Renal cortex interstitium (tissue), 15 donors: ENCODE data around the gene COQ3. TPM values are rescaled to one million over a fixed set of nuclear protein-coding genes. Genes with fewer than 3 reads are reported as not detected.

ENCODE experiments used
- DNase-seq, 11 donors: peaks; one replicate each; pipeline ENCODE4 v3.0.0-alpha.2; 2013; ENCODE audit warnings: low read depth in 9 of 11, low spot score in 4 of 11; ENCODE audit errors: extremely low read depth in 1 of 11
- long read RNA-seq, 16 experiments: transcript quantifications; one replicate each; lab custom pipeline, GENCODE V29; 2026
- polyA plus RNA-seq, 3 donors: library from polyadenylated mRNA; unstranded; fragments of 120-200 nt; gene quantifications; one replicate each; pipeline ENCODE4 v1.2.1, GENCODE V29; 2013; ENCODE audit not compliant: insufficient read length in 3 of 3

Gene COQ3, protein sequence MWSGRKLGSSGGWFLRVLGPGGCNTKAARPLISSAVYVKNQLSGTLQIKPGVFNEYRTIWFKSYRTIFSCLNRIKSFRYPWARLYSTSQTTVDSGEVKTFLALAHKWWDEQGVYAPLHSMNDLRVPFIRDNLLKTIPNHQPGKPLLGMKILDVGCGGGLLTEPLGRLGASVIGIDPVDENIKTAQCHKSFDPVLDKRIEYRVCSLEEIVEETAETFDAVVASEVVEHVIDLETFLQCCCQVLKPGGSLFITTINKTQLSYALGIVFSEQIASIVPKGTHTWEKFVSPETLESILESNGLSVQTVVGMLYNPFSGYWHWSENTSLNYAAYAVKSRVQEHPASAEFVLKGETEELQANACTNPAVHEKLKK
- polyA plus RNA-seq, result 10 to 100 TPM; 10.5 to 14.4 (median 12.1) TPM
- long read RNA-seq, donor 1, transcript COQ3-201 (7 exons, 1,335 nt), result major isoform, 6 of 7 reads
- long read RNA-seq, donor 1, partial matches to known transcripts, result 0 of 7 reads
- long read RNA-seq, donor 1, other reads (novel, unspliced or antisense), result 0 of 7 reads
- long read RNA-seq, donor 2, partial matches to known transcripts, result 0 of 3 reads
- long read RNA-seq, donor 2, other reads (novel, unspliced or antisense), result 0 of 3 reads
- long read RNA-seq, donor 3, transcript COQ3-201 (7 exons, 1,335 nt), result major isoform, 8 of 8 reads
- long read RNA-seq, donor 3, partial matches to known transcripts, result 0 of 8 reads
- long read RNA-seq, donor 3, other reads (novel, unspliced or antisense), result 0 of 8 reads
- long read RNA-seq, donor 4, transcript COQ3-201 (7 exons, 1,335 nt), result major isoform, 5 of 5 reads
- long read RNA-seq, donor 4, partial matches to known transcripts, result 0 of 5 reads
- long read RNA-seq, donor 4, other reads (novel, unspliced or antisense), result 0 of 5 reads
- long read RNA-seq, donor 5, result 0 reads
- long read RNA-seq, donor 6, transcript COQ3-201 (7 exons, 1,335 nt), result major isoform, 7 of 7 reads
- long read RNA-seq, donor 6, partial matches to known transcripts, result 0 of 7 reads
- long read RNA-seq, donor 6, other reads (novel, unspliced or antisense), result 0 of 7 reads
- long read RNA-seq, donor 7, partial matches to known transcripts, result 0 of 2 reads
- long read RNA-seq, donor 7, other reads (novel, unspliced or antisense), result 0 of 2 reads
- long read RNA-seq, donor 8, result 0 reads
- long read RNA-seq, donor 9, partial matches to known transcripts, result 0 of 3 reads
- long read RNA-seq, donor 9, other reads (novel, unspliced or antisense), result 0 of 3 reads
- long read RNA-seq, donor 10, transcript COQ3-201 (7 exons, 1,335 nt), result major isoform, 7 of 7 reads
- long read RNA-seq, donor 10, partial matches to known transcripts, result 0 of 7 reads
- long read RNA-seq, donor 10, other reads (novel, unspliced or antisense), result 0 of 7 reads
- long read RNA-seq, donor 11, transcript COQ3-201 (7 exons, 1,335 nt), result major isoform, 10 of 10 reads
- long read RNA-seq, donor 11, partial matches to known transcripts, result 0 of 10 reads
- long read RNA-seq, donor 11, other reads (novel, unspliced or antisense), result 0 of 10 reads
- long read RNA-seq, donor 12, partial matches to known transcripts, result 0 of 3 reads
- long read RNA-seq, donor 12, other reads (novel, unspliced or antisense), result 0 of 3 reads
- long read RNA-seq, donor 13, result 0 reads
- long read RNA-seq, donor 14, partial matches to known transcripts, result 0 of 4 reads
- long read RNA-seq, donor 14, other reads (novel, unspliced or antisense), result 0 of 4 reads
- long read RNA-seq, donor 15, partial matches to known transcripts, result 0 of 2 reads
- long read RNA-seq, donor 15, other reads (novel, unspliced or antisense), result 0 of 2 reads
- long read RNA-seq, donor 16, transcript COQ3-201 (7 exons, 1,335 nt), result major isoform, 15 of 20 reads
- long read RNA-seq, donor 16, partial matches to known transcripts, result 5 of 20 reads
- long read RNA-seq, donor 16, other reads (novel, unspliced or antisense), result 0 of 20 reads

DNA sequence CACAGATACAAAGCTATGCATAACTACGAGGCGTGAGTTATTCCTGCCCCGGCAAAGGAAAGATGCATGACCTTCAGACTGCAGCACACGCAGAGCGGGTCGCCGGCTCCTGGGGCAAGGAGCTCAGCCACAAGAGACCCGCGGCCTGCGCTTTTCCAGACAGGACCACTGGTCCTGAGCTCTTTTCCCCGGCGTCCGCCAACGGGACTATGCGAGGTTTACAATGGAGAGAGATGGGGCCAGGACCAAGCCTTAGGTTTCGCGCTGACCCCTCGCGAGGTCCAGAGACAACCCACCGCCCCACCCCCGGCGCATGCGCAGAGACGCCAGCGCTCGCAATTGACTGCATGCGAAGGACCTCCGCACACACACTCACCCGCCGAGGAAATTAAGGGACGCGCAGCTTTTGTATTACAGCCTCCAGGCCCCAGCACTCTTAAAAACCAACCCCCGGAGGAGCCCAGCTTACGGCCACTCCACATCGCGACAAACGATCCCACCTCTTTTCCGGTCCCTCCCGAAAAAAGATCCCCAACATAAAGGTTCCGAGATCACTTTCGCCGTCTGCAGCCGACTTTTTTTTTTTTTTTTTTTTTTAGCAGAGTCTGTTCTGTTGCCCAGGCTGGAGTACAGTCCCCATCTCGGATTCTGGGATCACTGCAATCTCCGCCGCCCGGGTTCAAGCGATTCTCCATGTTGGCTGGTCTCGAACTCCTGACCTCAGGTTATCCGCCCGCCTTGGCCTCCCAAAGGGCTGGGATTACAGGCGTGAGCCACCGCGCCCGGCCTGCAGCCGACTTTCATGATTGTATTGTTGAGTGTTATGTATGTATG lies at the start of gene COQ3:
Gene COQ3 (minus strand): TSS at position 498 of the 834 bp plus-strand sequence. CDS start 16 bp downstream, at position 482.
- peak; percentile 57 to 80 (median 69) for DNase-seq

DNA sequence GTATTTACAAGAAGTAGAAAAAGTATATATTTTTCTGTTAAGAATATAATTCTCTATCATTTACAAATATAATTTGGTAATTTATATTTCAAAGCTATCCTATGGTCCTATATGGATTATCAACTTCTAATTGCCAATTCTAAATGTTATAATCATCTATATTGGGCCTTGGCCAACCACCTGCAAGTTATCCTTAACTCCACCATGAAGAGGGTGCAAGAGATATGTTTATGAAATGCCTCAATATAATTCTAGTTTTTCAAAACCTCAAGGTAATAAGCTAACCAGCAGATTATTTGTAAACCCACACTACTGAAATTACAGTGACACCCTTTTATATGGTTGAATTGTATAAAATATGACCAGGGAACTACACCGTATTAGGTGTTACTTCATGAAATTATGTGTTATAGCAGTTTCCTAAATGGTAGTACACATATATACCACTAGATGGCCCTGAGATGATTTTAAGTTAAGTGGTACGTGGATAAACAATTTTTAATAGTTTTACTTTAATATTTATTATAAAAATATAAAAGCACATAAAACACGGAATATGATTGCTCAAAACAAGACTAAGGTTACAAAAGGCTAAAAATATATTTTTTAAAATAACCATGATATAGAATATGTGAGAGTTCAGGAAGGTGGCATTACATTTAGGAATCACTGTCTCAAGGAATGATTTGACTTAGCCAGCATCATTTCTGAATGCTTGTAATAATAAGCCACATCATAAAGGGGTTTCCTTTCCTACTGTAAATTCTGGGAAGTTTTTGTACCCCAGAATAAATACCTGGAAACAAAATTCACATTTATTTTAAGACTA lies 40.9 kb upstream of the COQ3 start:
- no peak for DNase-seq

DNA sequence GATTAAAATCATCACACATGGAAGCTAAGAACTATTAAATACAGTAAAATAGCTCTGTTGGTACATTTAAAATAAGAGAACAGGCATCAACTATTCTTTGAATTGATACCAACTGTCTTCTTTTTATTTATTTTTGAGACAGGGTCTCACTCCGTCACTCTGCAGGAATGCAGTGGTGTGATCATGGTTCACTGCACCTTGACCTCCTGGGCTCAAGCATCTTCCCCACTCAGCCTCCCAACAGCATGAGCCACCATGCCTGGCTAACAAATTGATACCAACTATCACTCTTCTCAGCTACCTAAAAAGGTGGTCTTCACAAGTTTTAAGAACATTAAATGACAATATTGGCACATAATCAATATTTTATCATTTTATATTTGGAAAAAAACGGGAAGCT lies 38.9 kb upstream of the COQ3 start:
- peak in 5 of 11 donors; percentile 9 to 40 (median 20) for DNase-seq

DNA sequence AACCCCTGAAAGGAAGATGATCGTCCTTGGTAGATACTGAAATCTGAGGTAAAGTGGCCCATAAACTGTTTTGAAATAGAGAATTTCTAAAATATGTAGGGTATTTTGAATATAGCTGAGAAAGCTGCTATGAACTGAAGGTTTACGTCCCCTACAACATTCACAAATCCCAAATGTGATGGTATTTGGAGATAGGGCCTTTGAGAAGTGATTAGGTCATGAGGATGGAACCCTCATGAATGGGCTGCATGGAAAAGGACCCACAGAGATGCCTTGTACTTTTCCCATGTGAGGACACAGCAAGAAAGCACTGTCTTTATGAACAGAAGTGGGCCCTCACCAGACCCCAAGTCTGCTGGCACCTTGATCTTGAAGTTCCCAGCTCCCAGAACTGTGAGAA lies 37.9 kb upstream of the COQ3 start:
- DNase-seq, result no peak

DNA sequence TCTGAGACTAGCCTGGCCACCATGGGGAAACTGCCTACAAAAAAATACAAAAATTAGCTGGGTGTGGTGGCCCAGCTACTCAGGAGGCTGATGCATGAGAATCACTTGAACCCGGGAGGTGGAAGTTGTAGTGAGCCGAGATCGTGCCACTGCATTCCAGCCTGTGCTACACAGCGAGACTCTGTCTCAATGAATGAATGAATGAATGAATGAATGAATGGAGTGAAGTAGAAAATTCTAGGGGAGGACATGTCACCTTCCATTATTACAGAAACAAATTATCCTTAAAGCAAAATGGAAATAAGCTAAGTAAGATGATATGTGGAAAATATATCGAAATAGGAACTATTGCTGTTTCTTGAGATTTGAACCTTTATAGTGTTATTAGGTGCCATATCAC lies 34.0 kb upstream of the COQ3 start:
- DNase-seq, result no peak

DNA sequence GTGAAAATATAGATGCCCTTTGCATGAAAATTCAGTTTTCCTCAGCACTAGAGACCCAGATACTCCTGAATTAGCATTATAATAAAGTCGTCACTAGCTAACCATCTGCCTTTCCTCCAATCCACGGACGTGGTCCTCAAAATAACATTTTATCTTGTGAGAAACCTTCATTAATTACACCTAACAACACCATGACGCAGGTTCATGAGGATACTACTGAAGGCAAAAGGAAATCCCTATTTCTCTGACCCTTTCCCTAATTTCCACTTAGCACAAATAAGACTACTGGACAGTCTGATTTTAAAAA lies 32.4 kb upstream of the COQ3 start:
- no peak for DNase-seq

DNA sequence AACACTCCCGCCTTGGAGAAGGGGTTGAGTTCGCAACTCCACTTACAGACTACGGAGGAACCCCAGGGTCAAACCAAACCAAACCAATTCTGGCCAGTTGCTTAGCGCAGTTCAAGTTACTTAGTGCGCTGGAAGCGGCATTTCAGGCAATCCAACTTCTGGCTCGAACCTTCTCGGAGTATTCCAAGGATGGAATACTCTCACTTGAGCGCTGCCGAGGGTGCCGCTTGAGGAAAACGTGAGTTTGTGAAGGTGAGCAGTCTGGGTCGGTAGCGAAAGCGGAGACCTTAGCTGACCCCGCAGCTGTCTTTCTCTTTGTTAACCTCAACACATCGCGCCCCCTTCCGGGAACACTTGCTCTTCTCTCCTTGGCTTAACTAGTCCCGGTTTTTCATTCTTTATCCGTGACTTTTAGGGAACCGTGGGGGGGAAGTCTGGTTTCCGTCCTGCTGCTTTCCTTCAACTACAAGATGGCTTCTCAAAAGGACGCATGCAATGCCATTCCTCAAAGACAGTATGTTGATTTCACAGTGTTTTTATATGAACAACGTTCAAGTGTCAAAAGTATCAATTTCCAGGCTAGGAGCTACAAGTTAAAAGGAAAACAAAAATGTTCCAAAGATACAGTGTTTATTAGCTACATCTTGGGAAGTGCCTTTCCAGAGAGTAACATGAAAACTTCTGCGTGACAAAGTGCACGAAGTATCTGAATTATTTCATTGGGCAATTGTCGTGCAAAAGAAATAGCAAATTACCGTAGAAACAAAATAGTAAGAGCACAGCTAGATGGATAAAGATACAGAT lies 31.9 kb upstream of the COQ3 start:
- peak; percentile 75 to 90 (median 84) for DNase-seq

DNA sequence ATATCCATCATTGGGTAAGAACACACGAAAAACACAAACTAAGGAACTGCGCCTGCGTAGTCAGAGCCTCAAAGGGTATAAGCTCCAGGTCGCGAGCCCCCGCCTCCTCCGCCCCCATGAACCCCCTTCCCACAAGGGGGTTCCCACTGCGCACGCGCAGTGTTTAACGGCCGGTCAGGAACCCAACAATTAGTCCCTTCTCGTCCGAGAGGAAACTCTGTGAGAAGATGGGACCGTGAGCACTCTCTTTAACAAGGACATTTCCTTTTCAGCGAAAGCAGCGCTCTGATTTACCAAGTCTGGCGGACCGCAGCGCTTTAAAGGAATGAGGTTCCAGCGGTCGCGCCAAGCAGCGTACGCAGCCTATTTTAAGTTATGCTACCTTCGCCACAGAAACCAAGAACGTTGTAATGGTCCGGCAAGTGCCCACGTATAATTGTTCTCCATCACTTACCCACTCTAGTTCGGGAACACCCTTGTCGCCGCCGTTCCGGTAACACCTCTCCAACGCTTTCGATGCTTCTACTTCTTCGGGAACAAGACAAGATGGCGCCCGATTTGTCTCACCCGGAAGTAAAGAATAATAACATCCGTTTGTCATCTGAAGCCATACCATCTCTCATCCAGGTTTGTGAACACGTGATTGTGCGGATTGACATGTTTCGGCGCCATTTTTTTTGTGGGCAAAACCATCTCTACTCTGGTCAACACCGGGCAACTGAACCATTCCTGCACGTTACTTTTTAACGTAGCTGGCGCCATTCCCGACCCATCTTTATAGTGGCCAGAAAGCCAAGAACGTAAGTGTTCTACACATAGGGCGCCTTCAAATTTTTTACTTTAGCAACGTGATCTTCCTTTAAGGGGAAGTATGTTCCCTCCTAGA lies 31.0 kb upstream of the COQ3 start, which contains the start of gene PNISR:
Gene PNISR (minus strand): TSS at position 548 of the 886 bp plus-strand sequence. CDS start 10,649 bp downstream, outside the sequence.
- DNase-seq, result peak; percentile 91 to 99 (median 98)

DNA sequence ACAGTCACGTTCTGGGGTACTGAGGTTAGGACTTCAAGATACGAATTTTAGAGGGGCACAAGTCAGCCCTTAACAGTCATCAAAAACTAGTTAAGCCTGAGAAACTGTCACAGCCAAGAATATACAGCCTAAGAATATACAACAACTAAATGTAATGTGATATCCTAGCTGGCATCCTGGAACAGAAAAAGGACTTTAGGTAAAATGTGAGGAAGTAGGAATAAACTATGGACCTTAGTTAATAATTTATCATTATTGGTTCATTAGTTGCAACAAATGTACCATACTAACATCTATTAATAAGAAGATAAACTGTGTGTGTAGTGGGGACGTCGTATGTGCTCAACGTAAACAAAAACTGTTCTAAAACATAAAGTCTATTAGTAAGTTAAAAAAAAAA lies 30.0 kb upstream of the COQ3 start:
- no peak for DNase-seq

DNA sequence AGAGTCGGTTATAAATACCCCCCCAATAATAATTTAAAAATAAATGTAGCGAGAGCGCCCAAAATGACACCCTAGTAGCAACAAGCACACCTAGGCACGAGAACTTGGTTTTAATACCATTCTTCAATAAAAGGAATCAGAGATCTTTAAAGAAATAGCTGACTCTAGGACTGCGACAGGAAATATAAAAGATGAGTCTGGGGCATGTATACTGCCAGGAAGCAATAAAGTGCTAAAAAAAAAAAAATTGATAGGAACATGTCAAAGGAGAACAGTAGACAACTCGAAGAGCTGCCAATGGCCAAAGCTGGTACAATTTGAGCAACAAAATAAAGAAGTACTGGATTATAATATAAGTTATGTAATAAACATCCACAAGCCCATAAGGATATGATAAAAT lies 28.9 kb upstream of the COQ3 start:
- DNase-seq, result no peak

DNA sequence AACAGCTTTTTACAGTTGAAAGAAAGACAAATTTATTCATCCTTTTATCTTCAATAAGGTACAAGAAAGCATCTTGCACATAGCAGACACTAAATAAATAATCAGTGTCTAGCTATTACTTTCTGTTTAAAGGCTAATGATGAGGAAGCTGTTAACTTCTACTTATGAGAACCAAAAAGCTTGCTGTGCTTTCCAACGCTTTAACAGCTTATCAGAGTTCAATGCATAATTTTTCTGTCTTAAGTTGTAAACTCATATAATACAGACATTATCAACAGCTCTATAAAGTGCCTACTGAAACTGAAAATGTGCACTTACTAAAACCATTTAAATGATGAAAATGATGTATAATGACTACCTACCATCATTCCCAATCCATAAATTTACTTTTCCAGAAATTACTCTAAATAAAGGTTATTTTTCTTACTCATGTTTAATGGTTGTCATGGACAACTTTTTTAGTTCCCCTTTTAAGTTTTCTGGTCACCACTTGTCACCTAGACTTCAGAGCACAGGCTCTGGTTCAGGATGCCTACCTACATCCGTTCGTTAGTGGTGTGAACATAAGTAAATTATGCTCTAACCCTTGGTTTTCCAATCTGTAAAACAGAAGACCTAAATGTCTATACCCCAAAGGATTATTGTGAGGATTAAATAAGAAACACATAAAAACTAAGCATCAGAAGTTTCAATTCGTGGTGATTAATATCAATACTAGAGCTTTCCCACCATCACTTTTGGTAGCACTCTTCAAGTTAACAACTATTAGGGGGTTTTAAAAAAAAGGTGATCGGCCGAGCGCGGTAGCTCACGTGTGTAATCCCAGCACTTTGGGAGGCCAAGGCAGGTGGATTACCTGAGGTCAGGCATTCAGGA lies 23.1 kb upstream of the COQ3 start:
- DNase-seq, result no peak

DNA sequence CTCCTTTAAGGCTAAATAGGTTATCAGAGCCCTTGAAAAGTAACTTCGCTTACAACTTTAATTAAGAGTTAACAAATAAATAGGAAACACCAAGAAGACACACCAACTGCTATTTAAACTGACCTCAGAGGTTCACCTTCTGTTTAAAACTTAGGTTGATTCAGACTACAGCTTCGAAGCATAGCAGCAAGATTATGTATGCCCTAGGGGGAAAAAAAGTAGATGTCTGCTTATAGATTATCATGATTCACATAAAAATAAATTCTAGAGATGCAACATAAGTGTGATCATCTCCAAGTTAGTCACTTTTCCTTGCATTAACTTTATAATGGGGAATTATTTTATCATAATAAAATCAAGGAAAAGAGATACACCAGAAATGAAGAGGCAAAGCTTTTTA lies 22.2 kb upstream of the COQ3 start:
- DNase-seq, result no peak

DNA sequence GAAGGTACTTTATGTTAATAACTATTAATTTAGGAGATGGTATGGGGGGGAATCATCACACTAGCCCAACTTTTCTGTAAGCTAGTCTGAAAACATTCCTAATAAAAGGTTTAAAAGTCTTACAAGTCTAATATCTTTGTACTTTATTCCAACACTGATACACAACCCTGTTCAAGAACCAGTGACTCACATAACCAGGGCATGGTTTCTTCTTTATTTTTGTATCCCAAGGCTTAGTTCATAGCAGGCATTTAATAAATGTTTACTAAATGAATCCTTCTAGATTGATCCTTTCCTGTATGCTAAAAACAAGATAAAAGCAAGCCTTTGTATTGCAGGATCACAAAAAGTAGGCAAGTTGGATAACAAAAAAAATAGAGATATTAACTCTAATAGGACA lies 21.5 kb upstream of the COQ3 start:
- DNase-seq, result no peak

DNA sequence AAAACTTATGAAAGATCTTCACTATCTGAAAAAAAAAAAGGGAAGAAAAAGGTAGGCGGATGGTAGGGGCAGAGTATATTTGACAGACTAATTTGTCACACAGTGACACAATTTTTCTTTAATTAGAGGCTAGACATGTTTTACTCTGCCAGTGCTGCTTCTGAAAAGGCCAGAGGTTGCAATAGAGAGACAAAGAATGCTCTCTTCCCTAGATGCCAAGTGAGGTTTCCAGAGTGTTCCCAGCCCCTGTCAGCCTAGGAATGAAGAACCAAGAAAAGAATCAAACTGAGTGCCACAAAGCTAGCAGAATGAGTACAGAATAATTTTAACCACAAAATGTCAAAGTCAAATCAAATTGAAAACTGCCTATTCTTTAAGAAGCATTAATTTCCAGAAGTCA lies 18.1 kb upstream of the COQ3 start:
- no peak for DNase-seq
